Panc1 (cell line): Measurements from ENCODE around the gene LOX. TPM values are rescaled to one million over a fixed set of nuclear protein-coding genes. Genes with fewer than 3 reads are reported as not detected.
A peak's percentile ranks its signal among the peaks of the same experiment; 100 is the strongest.

Experiments used
- ATAC-seq: fragments of 200-7000 bp; cut with Tn5 transposase; 2 replicates; pipeline ENCODE4 v1.9.1; 2020; ENCODE audit warnings: mild to moderate bottlenecking, moderate library complexity
- BruUV-seq: library from RNA; stranded (reverse); fragments of 400-500 nt; replicated peaks from 2 replicates; lab custom pipeline; 2021; lab: Mats Ljungman, UMichigan
- CTCF ChIA-PET: fragments of 300-600 bp; sonication (Branson Sonifier 250); formaldehyde crosslinking; loops from one replicate; lab custom pipeline; 2022; ENCODE audit warnings: antibody characterized with exemption; lab: Charles Lee
- POLR2A ChIA-PET: fragments of 300-600 bp; sonication (Branson Sonifier 250); formaldehyde crosslinking; loops from one replicate; lab custom pipeline; 2022; ENCODE audit warnings: antibody characterized with exemption; lab: Charles Lee
- DNase-seq: peaks from one replicate; pipeline ENCODE4 v3.0.0-alpha.2; 2010; ENCODE audit warnings: low read depth, low spot score
- H3K27ac ChIP-seq: 2 replicates; pipeline ENCODE4 v1.5.1; 2011; ENCODE audit warnings: mild to moderate bottlenecking, low read length, inconsistent platforms
- H3K27me3 ChIP-seq: fragments of 200-500 bp; sonication (Bioruptor generic); 2 replicates; pipeline ENCODE4 v1.6.0; 2014; ENCODE audit warnings: low read length, inconsistent platforms; ENCODE audit not compliant: control insufficient read depth, insufficient read depth
- H3K36me3 ChIP-seq: fragments of 200-500 bp; sonication (Bioruptor generic); 2 replicates; pipeline ENCODE4 v1.5.1; 2014; ENCODE audit warnings: inconsistent platforms, mild to moderate bottlenecking, low read length, moderate library complexity; ENCODE audit not compliant: control insufficient read depth, insufficient read depth
- H3K4me1 ChIP-seq: 2 replicates; pipeline ENCODE4 v1.5.1; 2011; ENCODE audit warnings: inconsistent platforms, mild to moderate bottlenecking, low read length, moderate library complexity; ENCODE audit not compliant: control insufficient read depth, insufficient read depth
- H3K4me3 ChIP-seq, 2 experiments: 2 replicates each; pipeline ENCODE4 v1.5.1; 2011 to 2012; ENCODE audit warnings: low read depth in 2 of 2, low read length in 2 of 2, mild to moderate bottlenecking in 2 of 2, inconsistent platforms in 1 of 2, moderate library complexity in 1 of 2
- H3K9me3 ChIP-seq: fragments of 200-500 bp; sonication (Bioruptor generic); 2 replicates; pipeline ENCODE4 v1.5.1; 2014; ENCODE audit warnings: low read depth, mild to moderate bottlenecking, inconsistent platforms, low read length, moderate library complexity; ENCODE audit not compliant: control insufficient read depth, insufficient read depth
- CTCF ChIP-seq: fragments of 450-650 bp; IDR thresholded peaks from 2 replicates; pipeline ENCODE4 v1.5.1; 2017; ENCODE audit warnings: mild to moderate bottlenecking
- POLR2AphosphoS5 ChIP-seq: IDR thresholded peaks from 2 replicates; pipeline ENCODE4 v1.6.1; 2012; ENCODE audit warnings: mild to moderate bottlenecking, low read depth, low read length, moderate library complexity
- REST ChIP-seq, 2 experiments: IDR thresholded peaks; 2 replicates each; pipeline ENCODE4 v1.6.1; 2011 to 2012; ENCODE audit warnings: low read depth in 2 of 2, control low read depth in 1 of 2, low read length in 1 of 2, mild to moderate bottlenecking in 1 of 2, moderate library complexity in 1 of 2; ENCODE audit not compliant: insufficient read depth in 1 of 2
- SIN3A ChIP-seq: IDR thresholded peaks from 2 replicates; pipeline ENCODE4 v1.6.1; 2012; ENCODE audit warnings: low read depth, mild to moderate bottlenecking, low read length, moderate library complexity, borderline replicate concordance; ENCODE audit not compliant: insufficient read depth
- TCF7L2 ChIP-seq: IDR thresholded peaks from 2 replicates; pipeline ENCODE4 v1.6.1; 2011; ENCODE audit warnings: mild to moderate bottlenecking, low read depth, low read length, inconsistent platforms
- in situ Hi-C: cut with HindIII; loops from 2 replicates; pipeline ENCODE4 v1.10.0; 2016; ENCODE audit warnings: low sequenced_read_pairs, low pct_unique_long_range_greater_than_20kb
- intact Hi-C: fragments of 100-400 bp; cut with micrococcal nuclease; formaldehyde crosslinking; loops from one replicate; pipeline ENCODE4 v1.10.0; 2022; ENCODE audit not compliant: unreplicated experiment
- total RNA-seq: library from RNA; stranded (reverse); gene quantifications from one replicate; pipeline ENCODE4 v1.2.1, GENCODE V29; 2021; ENCODE audit not compliant: unreplicated experiment

Gene LOX
- total RNA-seq, 1 experiment from 2014 or later = 0.62 TPM

GRCh38 chr5:122030251-122030650, 47.8 kb downstream of the LOX start:
- Histone ChIP-seq H3K4me1 (no peaks in the 10 kb centered on the region), H3K27ac (no peak overlapping the region), H3K27me3 (no peaks in the 10 kb centered on the region), H3K4me3 (no peak overlapping the region), H3K9me3 (no peaks in the 10 kb centered on the region), H3K36me3 (peaks cover 11% of the 10 kb centered on the region; the same call in 1 of the 2 replicates)
- POLR2A ChIA-PET = no interaction called here
- DNase-seq (no peak), ATAC-seq (no peak)
- CTCF ChIA-PET = no interaction called here
- TF ChIP-seq CTCF (peak; percentile 3; the same call in 1 of the 2 replicates), TCF7L2 (no peak)
- BruUV-seq = no TSS peak
- intact Hi-C loops = no loop called here
- in situ Hi-C loops = no loop called here

GRCh38 chr5:122029818-122030217, 48.2 kb downstream of the LOX start:
- no peak for DNase-seq
- Histone ChIP-seq H3K27me3 (no peaks in the 10 kb centered on the region), H3K9me3 (no peaks in the 10 kb centered on the region), H3K27ac (no peak overlapping the region), H3K36me3 (peaks cover 11% of the 10 kb centered on the region; the same call in 1 of the 2 replicates), H3K4me3 (no peak overlapping the region), H3K4me1 (no peaks in the 10 kb centered on the region)
- BruUV-seq = no TSS peak
- TF ChIP-seq CTCF = no peak
- no peak for TF ChIP-seq POLR2AphosphoS5
- no peak for TF ChIP-seq SIN3A
- no peak for TF ChIP-seq REST (IDR thresholded peaks at IDR 0.05; ENCODE audit: insufficient read depth in 1 of 2, low read depth in 2 of 2, low read length in 1 of 2)
- no peak for TF ChIP-seq TCF7L2
- intact Hi-C loops = no loop called here
- CTCF ChIA-PET = no interaction called here
- POLR2A ChIA-PET = no interaction called here
- in situ Hi-C loops = no loop called here
- no peak for ATAC-seq
